GM10266 (cell line): ENCODE data around the gene DPF3.

Experiments
- DNase-seq: peaks from one replicate; pipeline ENCODE4 v3.0.0; 2012; ENCODE audit errors: extremely low spot score
- TF ChIP-seq, protein P1 (sequence below): IDR thresholded peaks from 2 replicates; pipeline ENCODE4 v1.5.1; 2012; ENCODE audit warnings: mild to moderate bottlenecking, low read depth; ENCODE audit not compliant: control insufficient read depth, insufficient read depth; ENCODE audit errors: missing control alignments

Gene DPF3

GRCh38 chr14:72882047-72882446 is 11.9 kb downstream of the DPF3 start:
- TF ChIP-seq, protein P1, sequence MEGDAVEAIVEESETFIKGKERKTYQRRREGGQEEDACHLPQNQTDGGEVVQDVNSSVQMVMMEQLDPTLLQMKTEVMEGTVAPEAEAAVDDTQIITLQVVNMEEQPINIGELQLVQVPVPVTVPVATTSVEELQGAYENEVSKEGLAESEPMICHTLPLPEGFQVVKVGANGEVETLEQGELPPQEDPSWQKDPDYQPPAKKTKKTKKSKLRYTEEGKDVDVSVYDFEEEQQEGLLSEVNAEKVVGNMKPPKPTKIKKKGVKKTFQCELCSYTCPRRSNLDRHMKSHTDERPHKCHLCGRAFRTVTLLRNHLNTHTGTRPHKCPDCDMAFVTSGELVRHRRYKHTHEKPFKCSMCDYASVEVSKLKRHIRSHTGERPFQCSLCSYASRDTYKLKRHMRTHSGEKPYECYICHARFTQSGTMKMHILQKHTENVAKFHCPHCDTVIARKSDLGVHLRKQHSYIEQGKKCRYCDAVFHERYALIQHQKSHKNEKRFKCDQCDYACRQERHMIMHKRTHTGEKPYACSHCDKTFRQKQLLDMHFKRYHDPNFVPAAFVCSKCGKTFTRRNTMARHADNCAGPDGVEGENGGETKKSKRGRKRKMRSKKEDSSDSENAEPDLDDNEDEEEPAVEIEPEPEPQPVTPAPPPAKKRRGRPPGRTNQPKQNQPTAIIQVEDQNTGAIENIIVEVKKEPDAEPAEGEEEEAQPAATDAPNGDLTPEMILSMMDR = no peak
- DNase-seq = no peak

DNA sequence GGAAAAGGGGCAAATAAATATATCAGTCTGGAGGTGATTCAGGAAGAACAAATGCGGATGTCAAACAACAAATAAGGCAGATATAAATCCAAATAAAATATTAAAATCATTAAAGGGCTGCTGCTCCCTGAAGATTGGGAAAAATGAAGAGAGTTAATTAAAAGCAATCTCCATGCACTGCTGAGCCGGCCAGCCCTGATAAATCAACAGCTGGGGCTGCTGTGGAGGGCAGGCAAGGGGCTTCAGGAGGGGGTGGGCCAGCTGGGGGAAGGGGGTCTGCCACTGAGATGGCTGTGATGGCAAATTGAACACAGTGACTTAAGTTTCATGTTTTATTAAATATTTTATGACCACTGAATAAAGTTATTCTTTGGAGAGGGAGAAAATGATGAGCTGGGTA is 12.4 kb downstream of the DPF3 start:
- no peak for DNase-seq
- TF ChIP-seq, protein P1 = no peak

GRCh38 chr14:72880820-72881219 is 13.1 kb downstream of the DPF3 start:
- TF ChIP-seq, protein P1 = no peak
- DNase-seq = no peak

GRCh38 chr14:72880164-72880563 is 13.7 kb downstream of the DPF3 start:
- TF ChIP-seq, protein P1 = no peak
- no peak for DNase-seq

DNA sequence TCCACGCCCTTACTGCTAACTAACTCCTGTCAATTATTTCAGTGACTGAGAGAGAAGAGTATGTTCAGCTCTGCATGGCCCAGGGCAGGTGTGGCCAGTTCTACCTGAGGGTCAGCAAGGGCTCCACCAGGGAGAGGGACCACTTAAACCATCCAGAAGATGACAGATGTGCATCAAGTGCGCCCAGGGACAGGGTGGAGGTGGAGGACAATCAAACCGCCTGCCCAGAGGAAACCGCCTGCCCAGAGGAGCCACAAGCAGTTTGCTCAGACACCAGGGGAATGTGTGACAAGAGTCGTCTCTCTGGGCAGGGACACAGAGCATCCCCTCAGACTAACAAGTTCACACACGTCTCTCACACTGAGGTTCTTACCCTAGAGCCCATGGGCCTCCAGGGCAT is 14.5 kb downstream of the DPF3 start:
- DNase-seq = no peak
- TF ChIP-seq, protein P1 = no peak

- TF ChIP-seq, protein P1 = no peak
- DNase-seq = no peak
These were observed 15.2 kb downstream of the DPF3 start for GRCh38 chr14:72878746-72879145.

GRCh38 chr14:72876710-72877063 is 17.2 kb downstream of the DPF3 start:
- TF ChIP-seq, protein P1 = no peak
- no peak for DNase-seq
